ENCODE data around the gene TEX53.

DNA sequence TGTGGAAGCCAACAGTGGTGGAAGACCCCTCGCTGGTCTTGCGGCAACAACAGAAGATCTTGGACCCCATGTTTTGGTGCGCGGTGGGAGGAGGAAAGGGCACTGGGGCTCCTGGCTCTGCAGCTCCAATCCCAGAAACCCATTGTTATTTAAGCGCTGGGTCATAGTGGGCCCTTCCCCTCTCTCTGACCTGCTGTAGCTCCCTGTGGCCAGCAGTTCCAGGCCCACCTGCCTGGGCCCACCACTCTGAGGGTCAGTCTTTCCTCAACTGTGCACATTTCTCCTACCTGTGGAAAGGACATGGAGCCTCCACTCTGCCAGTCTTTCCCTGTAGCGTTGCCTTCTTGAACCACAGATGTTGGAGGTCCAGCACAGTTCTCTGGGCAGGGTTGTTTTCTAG, at the start of gene TEX53:
- TF ChIP-seq CHD2 (IDR thresholded peaks at IDR 0.05; ENCODE audit: low read length, partially characterized antibody) (no peak), YY1 (IDR thresholded peaks at IDR 0.05; ENCODE audit: low read depth) (no peak)
